Sciatic nerve (tissue), 2 donors: ENCODE measurements around the gene TMEM178B. TPM values are rescaled to one million over a fixed set of nuclear protein-coding genes. Genes with fewer than 3 reads are reported as not detected.

ENCODE experiments used
- ATAC-seq: fragments of 200-7000 bp; cut with Tn5 transposase; one replicate; pipeline ENCODE4 v1.9.1; 2020; ENCODE audit warnings: mild to moderate bottlenecking, moderate library complexity
- DNase-seq: peaks from one replicate; pipeline ENCODE4 v3.0.0-alpha.2; 2020; ENCODE audit warnings: low spot score
- intact Hi-C: fragments of 100-400 bp; cut with DNase I; formaldehyde crosslinking; loops from one replicate; pipeline ENCODE4 v1.14.2; 2022
- total RNA-seq: library from RNA; stranded (reverse); fragmentation: NEBNext Ultra II Directional; extraction: Animal tissue kit (Norgen Biotek cat#: 25700); gene quantifications from one replicate; pipeline ENCODE4 v1.2.1, GENCODE V29; 2021
- donor health status: DM: no; HTN: no; CAD: no.
- donor health status: DM: no; HTN: no; CAD: no.

Gene TMEM178B
- total RNA-seq, 1 donor from 2014 or later = 1.1 TPM

DNA sequence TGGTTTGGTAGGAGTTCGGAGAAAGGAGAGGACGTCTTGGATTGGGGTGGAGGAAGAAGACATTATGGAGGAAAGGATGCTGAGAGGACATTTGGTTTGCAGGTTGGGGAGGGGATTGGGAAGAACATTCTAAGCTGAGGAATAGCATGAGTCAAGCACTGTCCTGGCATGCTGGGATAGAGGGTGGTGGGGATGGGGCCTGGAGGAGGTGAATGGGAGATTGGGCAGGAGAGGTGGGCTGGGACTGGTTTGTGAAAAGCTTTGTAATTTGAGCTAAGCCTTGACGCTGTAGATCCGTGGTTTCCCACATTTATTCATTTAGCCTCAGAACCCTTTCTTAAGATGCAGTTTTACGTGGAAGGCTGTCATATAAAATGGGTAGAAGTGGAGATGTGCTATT, 52.2 kb downstream of the TMEM178B start:
- no peak for DNase-seq
- ATAC-seq = no peak

DNA sequence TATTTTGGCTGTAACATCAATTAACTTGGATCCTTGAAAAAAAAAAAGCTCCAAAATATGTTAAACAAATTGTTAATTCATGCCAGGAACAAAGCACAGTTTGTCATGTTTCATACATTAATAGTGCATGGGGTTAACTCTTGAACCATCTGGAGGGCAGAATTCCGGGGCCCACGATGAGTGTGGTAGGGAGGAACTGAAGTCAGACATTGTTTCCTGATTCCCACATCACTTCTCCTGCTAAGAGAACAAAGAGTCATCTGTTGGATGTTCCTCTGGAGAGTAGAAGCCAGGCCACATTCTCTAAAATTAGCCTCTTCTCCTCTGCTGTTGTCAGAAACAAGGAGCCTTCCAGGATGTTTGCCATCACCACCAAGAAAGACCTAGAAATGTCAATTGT, 54.6 kb downstream of the TMEM178B start:
- intact Hi-C loops = no loop called here
- DNase-seq (no peak), ATAC-seq (peak; percentile 39)

More for the DNA sequence above, 52.2 kb downstream of the TMEM178B start:
- intact Hi-C loops = no loop called here

DNA sequence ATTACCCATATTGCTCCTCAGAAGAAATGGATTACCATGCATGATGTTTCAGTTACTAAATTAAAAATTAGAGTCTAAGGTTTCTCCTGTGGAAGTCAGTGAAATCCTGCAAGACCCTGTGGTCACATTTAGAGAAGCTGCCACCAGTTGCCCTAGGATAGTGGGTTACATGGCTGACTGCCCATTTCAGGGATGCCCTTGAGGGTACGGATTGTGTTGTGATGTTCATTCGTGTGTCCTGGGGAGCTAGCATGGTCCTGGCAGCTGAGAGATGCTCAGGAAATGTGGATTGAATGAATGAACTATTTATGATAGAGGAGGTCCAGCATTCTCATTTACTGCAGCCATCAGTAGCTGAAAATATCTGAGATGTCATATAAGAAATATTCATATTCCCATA, 55.1 kb downstream of the TMEM178B start:
- intact Hi-C loops = no loop called here
- ATAC-seq (no peak), DNase-seq (no peak)

DNA sequence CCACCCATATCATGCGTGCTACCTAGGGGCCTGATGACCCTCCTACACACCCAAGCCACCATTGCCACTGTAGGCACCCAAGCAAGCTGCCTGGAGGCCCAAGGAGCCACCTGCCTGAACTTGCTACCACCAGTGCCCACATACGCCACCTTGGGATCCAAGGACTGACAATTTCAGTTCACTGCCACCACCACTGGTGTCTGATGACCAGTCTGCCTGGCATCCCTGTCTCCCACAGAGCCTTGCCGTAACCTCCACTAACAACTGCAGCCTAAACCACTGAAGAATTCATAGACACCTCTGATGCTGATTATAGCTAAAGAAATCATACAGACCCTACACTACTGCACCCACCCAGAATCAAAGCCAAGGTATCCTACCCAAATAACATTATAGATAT, 58.8 kb downstream of the TMEM178B start:
- DNase-seq = no peak
- ATAC-seq = no peak
- intact Hi-C loops = no loop called here

DNA sequence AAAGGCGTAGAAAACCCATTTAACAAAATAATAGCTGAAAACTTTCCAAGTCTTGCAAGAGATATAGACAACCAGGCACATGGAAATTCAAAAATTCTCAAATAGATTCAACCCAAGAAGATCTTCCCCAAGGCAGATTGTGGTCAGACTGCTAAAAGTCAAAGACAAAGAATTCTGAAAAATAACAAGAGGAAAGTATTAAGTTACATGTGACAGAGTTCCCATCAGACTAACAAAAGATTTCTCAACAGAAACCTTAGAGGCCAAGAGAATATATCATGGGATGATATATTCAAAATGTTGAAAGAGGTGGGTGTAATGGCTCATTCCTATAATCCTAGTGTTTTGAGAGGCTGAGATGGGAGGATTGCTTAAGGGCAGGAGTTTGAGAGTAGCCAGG, 59.8 kb downstream of the TMEM178B start:
- DNase-seq (no peak), ATAC-seq (no peak)
- intact Hi-C loops = no loop called here

DNA sequence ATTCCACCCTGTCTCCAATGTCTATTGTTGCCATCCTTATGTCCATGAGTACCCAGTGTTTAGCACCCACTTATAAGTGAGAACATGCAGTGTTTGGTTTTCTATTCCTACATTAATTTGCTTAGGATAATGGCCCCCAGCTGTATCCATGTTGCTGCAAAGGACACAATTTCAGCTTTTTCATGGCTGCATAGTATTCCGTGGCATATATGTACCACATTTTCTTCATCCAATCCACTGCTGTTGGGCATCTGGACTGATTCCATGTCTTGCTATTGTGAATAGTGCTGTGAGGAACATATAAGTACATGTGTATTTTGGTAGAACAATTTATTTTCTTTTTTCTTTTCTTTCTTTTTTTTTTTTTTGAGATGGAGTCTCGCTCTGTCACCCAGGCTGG, 68.2 kb downstream of the TMEM178B start:
- intact Hi-C loops = no loop called here
- ATAC-seq = no peak
- DNase-seq = no peak

DNA sequence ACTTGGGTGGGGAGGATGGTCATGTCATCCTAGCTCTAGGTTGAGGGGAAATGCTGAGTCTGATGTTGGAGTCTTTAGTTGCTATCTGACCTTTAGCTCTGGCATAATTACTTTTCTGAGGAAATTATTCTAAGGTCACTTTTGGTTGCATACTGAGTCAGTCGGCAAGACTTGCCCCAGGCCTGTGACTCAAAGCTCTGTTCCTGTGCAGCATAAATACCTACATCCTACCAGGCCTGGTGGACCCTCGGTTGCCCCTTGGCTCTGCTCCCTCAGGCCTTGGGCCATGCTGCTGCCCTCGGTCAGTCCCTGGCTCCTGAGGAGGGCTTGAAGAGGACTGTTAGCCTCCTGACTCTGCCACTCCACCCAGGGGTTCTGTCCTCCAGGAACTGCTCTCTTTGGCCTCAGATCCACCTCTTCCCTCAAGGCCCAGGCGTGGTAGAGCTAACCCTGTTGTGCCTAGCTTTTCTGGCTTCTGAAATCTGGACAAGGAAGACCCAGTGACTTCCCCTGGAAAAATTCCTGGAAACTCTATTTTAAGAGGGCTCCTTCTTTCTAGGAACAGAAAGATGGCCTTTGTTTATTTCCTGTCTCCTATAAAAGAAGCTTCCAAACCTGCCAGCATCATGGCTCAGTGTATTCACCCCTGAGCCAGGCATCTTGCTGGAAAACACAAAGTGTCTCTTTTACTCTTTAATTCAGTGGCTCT, 71.2 kb downstream of the TMEM178B start:
- no peak for ATAC-seq
- intact Hi-C loops = no loop called here
- no peak for DNase-seq

DNA sequence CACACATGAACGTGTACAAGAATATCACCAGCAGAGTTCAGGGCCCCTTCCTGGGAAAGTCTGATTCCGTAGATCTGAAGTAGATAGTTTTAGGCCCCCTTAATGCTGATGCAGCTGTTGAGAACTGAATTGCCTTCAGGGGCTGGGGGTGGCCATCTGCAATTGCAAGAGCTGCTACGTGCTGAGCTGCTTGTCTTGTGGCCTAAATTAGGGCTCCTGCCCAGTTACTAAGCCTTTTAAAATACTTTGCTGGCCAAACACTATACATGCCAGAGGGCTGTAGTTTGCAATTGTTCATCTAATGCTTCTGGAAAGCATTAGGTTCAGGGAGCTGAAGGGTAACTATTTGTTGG, 71.7 kb downstream of the TMEM178B start:
- no peak for ATAC-seq
- intact Hi-C loops = no loop called here
- no peak for DNase-seq

DNA sequence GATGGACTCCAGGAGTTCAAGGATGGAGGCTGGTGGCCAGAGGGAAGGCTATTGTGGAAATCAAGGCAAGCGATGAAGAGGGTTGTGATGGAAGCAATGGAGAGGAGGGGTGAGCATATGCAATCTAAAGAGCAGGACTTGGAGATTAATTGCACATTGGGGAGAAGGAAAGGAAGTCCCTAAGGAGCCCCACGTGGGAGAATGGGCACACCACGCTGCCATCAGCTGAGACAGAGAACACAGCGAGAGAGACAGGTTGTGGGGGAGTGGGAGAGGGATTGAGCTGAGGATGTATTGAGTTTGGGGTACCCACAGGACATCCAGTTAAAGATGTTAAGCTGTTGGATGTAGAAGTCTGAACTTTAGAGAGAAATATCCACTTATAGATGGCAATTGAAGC, 73.6 kb downstream of the TMEM178B start:
- intact Hi-C loops = no loop called here
- ATAC-seq (no peak), DNase-seq (no peak)

DNA sequence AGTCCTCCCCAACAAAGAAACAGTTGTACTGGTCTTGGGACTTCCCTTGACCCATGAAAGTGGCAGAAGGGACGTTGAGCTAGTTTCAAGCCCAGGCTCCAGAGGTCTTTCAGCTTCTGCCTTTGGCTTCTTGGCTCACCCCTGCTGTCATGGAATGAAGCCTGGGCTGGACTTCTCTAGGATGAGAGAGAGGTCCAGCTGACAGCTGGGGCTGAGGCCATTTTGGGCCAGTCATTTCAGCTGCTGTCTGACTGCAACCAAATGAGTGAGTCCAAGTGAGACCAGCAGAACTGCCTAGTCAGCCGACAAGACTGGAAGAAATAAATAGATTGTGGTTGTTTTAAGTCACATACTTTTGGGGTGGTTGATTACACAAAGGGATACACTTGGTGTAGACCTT, 76.6 kb downstream of the TMEM178B start:
- DNase-seq (no peak), ATAC-seq (no peak)
- intact Hi-C loops = no loop called here

DNA sequence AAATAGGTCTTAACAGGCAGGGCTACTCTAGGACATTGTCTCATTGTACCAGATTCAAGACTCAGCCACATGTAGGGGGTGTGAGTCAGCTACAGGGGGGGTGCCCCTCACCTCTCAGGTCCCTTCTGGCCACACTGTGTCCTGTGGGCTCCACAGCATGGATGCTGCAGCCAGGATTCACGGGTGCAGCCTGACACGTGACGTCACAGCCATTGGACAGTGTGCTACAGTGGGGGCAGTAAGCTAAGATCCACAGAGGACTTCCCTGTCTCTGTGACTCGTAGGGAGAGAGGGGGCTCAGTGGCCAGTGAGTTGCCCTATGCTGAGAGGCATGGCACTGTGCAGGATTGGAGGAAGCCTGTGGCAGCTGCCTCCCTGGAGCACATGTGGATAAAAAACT, 77.9 kb downstream of the TMEM178B start:
- ATAC-seq (no peak), DNase-seq (no peak)
- intact Hi-C loops = no loop called here

DNA sequence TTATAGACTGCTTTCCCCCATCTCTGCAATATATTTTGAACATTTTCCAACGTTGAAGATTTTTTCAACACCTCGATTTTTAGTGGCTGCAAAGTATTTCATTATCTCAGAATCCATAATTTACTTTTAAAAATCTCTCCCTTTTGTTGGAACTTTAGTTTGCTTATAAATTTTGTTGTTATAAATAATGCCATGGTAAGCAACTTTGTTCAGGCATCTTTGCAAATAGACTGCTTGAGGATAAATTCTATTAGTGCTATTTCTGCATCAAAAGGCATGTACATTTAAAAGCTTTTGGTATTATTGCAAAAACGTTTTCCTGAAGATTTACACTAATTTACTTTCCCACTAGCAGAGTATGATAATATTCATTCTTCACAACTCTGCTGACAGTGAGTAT, 79.4 kb downstream of the TMEM178B start:
- intact Hi-C loops = no loop called here
- no peak for ATAC-seq

DNA sequence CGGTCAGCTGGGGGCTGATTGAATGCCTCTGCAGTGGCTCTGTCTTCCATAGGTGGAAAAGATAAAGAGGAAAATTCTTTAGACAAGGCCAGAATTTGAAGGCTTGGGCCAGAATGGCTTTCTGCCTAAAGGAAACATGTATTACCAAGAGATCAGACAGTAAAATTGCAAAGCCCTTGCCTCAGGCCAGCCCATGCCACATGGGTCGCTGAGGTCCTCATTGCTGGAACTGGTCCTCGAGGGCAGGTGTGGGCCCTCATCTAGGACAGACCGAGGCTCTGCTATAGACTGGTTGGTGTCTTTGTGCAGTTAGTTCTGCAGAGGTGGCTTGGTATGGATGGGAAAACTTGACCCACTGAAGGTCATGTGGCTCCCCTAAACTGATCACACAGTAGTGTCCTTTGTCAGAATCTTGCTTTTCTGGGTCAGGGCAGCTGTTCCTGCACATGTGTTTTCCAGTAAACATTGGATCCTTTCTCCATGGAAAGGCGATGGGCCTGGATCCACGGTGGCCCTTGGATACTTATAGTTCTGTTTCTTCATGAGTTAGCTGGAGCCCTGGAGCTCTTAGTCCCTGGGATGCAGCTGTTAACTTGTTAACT, 80.4 kb downstream of the TMEM178B start:
- ATAC-seq = no peak
- intact Hi-C loops = no loop called here

More for the DNA sequence above, 79.4 kb downstream of the TMEM178B start:
- no peak for DNase-seq

DNA sequence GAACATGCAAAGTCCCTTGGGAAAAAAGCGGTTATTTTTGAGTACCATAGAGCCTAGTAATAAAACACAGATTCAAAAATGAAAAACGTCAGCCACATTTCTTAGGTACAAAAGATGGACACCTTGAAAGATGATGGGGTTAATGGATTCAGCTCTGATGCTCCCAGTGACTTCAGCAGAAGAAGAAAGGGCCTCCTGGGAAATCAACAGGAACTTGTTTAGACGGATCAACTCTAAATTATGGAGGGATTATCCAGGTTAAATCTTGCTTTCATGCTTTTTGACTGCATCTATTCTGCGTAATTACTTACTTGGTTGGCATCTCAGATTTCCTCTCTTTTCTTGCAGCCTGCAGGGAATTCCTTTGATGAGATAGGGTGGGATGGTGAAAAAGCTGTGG, 82.5 kb downstream of the TMEM178B start:
- intact Hi-C loops = no loop called here
- ATAC-seq (no peak), DNase-seq (no peak)

More for the DNA sequence above, 80.4 kb downstream of the TMEM178B start:
- no peak for DNase-seq

DNA sequence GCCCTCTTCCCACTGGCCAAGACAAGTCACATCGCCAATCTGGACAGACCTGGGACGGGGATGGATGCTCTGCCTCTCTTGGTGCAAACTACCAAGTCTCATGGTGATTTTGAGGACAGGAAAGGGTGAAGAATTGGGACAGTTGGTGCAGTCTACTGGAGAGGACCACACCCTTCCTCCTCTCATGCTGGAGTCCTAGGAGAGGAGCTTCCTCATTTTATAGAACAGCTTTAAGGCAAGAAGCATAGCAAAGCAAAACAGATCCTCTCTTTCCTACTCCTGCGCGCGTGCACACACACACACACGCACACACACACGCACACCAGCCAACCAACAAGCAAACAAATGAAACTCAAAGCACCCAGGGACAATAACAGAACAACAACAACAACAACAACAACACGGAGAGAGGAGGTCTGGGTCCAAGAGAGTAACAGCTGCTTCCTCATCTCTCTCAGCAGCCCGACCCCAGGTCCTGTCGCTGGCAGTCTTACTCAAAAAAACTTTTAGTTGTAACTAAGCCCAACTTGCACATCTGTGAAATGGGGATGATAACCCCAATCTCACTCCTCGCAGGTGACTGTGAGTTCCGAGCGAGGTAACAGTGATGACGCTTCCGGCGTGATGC, 83.4 kb downstream of the TMEM178B start:
- intact Hi-C loops = no loop called here
- ATAC-seq (no peak), DNase-seq (no peak)

DNA sequence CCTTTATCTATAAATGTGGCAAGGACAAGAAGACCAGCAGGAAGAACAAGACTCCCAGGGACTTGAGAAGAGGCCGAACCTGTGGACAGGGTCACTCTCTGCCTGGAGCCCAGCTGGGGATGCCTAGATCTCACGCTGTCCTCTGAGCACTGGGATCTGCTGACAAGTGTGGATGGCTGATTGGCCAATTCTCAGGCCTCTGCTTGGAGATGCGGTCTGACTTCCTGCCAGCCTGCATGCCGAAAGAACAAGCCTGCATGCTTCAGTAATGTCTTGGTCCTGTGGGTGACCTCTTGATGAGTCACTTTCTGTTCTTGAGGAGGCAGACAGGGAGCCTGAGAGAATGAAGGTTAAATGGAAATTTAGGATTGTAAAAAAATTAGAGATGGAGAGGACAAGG, 84.7 kb downstream of the TMEM178B start:
- intact Hi-C loops = no loop called here
- ATAC-seq (peak; percentile 69), DNase-seq (no peak)

DNA sequence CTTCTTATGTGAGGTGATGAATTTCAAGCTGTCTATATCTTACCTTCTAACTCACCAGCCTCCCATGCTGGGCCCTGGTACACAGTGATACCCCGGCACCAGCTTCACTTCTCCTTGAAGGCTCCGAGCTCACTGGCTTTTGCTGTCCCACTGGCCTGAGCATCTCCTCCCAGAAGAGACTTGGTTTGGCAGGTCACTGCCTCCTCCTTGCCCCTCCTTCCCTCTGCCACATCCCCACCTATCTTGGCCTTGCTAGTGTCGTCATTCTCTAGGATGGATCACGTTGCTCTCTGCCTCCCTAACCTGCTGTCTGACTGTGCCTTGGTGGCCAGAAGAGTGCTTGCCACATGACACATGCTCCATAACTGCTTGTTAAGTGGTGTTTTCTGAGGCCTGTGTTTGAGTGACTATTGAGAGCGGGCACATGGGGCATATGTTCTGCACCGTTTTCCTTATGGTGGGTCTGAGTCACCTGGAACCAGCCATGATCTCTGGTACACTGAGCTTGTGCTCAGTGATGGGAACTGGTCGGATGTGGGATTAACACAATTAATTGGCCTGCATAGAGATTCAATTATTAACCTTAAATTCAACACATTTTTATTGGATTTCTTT, 86.5 kb downstream of the TMEM178B start:
- intact Hi-C loops = no loop called here
- DNase-seq = no peak
- ATAC-seq = no peak

DNA sequence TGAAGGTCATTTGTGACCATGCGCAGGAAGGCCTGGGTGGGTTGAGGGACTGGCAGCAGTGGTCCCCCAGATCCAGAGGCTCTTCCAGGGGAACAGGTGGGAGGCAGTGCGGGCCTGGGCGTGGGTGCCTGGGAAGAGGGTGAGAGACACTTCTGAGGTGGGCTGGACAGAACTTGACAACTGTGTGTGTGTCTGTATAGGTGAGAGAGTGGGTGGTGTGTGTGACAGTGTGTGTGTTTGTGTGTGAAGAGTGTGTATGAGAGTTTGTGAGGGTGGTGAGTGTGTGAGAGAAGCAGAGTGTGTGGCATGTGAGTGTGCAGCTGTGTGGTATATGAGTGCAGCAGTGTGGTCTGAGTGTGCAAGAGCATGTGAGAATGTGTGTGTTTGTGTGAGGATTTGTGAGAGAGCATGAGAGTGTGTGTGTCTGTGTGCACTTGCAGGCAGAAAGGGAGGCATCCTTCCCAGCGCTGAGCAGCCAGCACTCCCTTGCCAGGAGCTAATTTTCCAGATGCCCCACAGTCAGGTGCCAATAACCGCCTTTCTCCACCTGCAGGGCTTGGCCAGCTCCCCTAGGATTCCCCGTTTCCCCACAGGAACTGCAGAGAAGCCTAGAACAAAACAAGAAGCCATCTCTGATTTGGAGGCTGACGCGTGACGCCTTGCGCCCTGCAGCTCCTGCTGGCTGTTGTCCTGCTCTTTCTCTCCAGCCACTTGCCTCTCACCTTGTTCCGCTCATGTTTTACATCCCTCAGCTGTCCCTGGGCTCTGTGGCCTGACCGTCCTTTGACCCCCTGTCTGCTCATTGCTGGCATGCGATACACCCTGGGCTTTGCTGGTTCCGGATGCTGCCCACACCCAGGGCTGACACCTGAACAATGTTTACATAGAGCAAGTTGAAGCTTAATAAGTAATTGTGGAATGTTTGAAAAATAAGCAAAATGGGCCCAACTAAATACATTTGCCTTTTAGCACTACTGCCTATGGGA, 88.0 kb downstream of the TMEM178B start:
- ATAC-seq (no peak), DNase-seq (no peak)
- intact Hi-C loops = no loop called here

DNA sequence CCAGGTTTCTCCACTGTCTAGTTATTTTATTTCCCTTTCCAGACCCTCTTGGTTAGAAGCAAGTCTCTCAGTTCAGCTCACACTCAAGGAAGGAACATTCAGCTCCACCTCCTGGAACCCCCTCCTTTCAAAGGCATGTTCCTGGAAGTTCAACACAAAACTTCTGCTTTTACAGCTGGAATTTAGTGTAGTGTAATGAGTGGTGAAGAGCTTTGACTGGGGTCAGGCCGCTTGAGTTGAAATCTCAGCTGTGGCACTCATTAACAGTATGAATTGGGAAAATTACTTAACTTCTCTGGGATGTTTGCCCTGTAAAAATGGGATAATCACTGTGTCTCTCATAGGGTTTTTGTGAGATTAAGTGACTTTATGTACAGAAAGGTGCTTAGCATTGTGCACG, 91.7 kb downstream of the TMEM178B start:
- ATAC-seq (no peak), DNase-seq (no peak)
- intact Hi-C loops = no loop called here
